IPS-18c (cell line): Measurements from ENCODE around the gene TMOD2.

Source experiments
- H3K4me3 ChIP-seq: 2 replicates; pipeline ENCODE4 v1.7.0; 2013; ENCODE audit warnings: low read depth, mild to moderate bottlenecking, low read length, moderate library complexity; ENCODE audit not compliant: insufficient read depth
- H3K9me3 ChIP-seq: one replicate; pipeline ENCODE4 v1.6.1; 2013; ENCODE audit warnings: mild to moderate bottlenecking, low read length, moderate library complexity; ENCODE audit not compliant: control insufficient read depth, insufficient read depth

TMOD2 gene

GRCh38 chr15:51750792-51751696 is at the start of gene TMOD2:
Gene TMOD2 (plus strand): TSS chr15:51751597. CDS start chr15:51766442, 14,845 bp downstream.
- Histone ChIP-seq H3K9me3 (no peaks in the 10 kb centered on the region), H3K4me3 (peak within 1 kb of the TSS; percentile 75)

GRCh38 chr15:51702710-51703109 is 48.7 kb upstream of the TMOD2 start:
- Histone ChIP-seq H3K9me3 (no peaks in the 10 kb centered on the region), H3K4me3 (no peak overlapping the region)

GRCh38 chr15:51706291-51706690 is 45.1 kb upstream of the TMOD2 start:
- no peaks in the 10 kb centered on the region for H3K9me3 ChIP-seq
- H3K4me3 ChIP-seq = no peak overlapping the region

GRCh38 chr15:51706926-51707608 is 44.3 kb upstream of the TMOD2 start:
- no peaks in the 10 kb centered on the region for H3K9me3 ChIP-seq
- no peak overlapping the region for H3K4me3 ChIP-seq

- no peak overlapping the region for H3K4me3 ChIP-seq
These were observed 43.4 kb upstream of the TMOD2 start for GRCh38 chr15:51708013-51708412.

GRCh38 chr15:51709031-51709430 is 42.4 kb upstream of the TMOD2 start:
- no peak overlapping the region for H3K4me3 ChIP-seq
- no peaks in the 10 kb centered on the region for H3K9me3 ChIP-seq

More at GRCh38 chr15:51708013-51708412, 43.4 kb upstream of the TMOD2 start:
- H3K9me3 ChIP-seq = no peaks in the 10 kb centered on the region

GRCh38 chr15:51714162-51714561 is 37.2 kb upstream of the TMOD2 start:
- no peak overlapping the region for H3K4me3 ChIP-seq
- no peaks in the 10 kb centered on the region for H3K9me3 ChIP-seq

GRCh38 chr15:51714911-51715310 is 36.5 kb upstream of the TMOD2 start:
- H3K9me3 ChIP-seq = no peaks in the 10 kb centered on the region

GRCh38 chr15:51718219-51718618 is 33.2 kb upstream of the TMOD2 start:
- Histone ChIP-seq H3K9me3 (no peaks in the 10 kb centered on the region), H3K4me3 (no peak overlapping the region)

More at GRCh38 chr15:51714911-51715310, 36.5 kb upstream of the TMOD2 start:
- no peak overlapping the region for H3K4me3 ChIP-seq

GRCh38 chr15:51718746-51719145 is 32.7 kb upstream of the TMOD2 start:
- H3K9me3 ChIP-seq = no peaks in the 10 kb centered on the region
- H3K4me3 ChIP-seq = no peak overlapping the region

- no peak overlapping the region for H3K4me3 ChIP-seq
- H3K9me3 ChIP-seq = no peaks in the 10 kb centered on the region
These were observed 31.0 kb upstream of the TMOD2 start for GRCh38 chr15:51720201-51720995.

- no peak overlapping the region for H3K4me3 ChIP-seq
- H3K9me3 ChIP-seq = no peaks in the 10 kb centered on the region
These were observed 30.0 kb upstream of the TMOD2 start for GRCh38 chr15:51721199-51721960.

GRCh38 chr15:51724199-51724598 is 27.2 kb upstream of the TMOD2 start:
- Histone ChIP-seq H3K4me3 (no peak overlapping the region), H3K9me3 (no peaks in the 10 kb centered on the region)

- no peak overlapping the region for H3K4me3 ChIP-seq
- H3K9me3 ChIP-seq = no peaks in the 10 kb centered on the region
These were observed 26.7 kb upstream of the TMOD2 start for GRCh38 chr15:51724673-51725072.

GRCh38 chr15:51726302-51727073 is 24.9 kb upstream of the TMOD2 start:
- Histone ChIP-seq H3K9me3 (no peaks in the 10 kb centered on the region), H3K4me3 (no peak overlapping the region)
